HepG2 (cell line): ENCODE results near the gene PYCR2. TPM values are rescaled to one million over a fixed set of nuclear protein-coding genes. Genes with fewer than 3 reads are reported as not detected.
A peak's percentile ranks its signal among the peaks of the same experiment; 100 is the strongest.

Experiments
- CENPT ChIP-seq: sonication (generic); formaldehyde crosslinking; IDR thresholded peaks from 2 replicates; pipeline ENCODE4 v1.8.0; 2022; ENCODE audit warnings: low read depth, mild to moderate bottlenecking, moderate library complexity, missing genetic modification reagents
- FLYWCH1 ChIP-seq: sonication (generic); formaldehyde crosslinking; IDR thresholded peaks from 2 replicates; pipeline ENCODE4 v1.8.1; 2023; ENCODE audit warnings: mild to moderate bottlenecking, missing genetic modification reagents
- HMG20A ChIP-seq: IDR thresholded peaks from 2 replicates; pipeline ENCODE4 v1.6.1; 2016; ENCODE audit warnings: borderline replicate concordance
- IKZF4 ChIP-seq: sonication (generic); formaldehyde crosslinking; IDR thresholded peaks from 2 replicates; pipeline ENCODE4 v1.5.1; 2020; ENCODE audit warnings: borderline replicate concordance, mild to moderate bottlenecking, low read depth, missing genetic modification reagents; ENCODE audit errors: not compliant biosample characterization
- MED13 ChIP-seq: sonication (generic); formaldehyde crosslinking; IDR thresholded peaks from 2 replicates; pipeline ENCODE4 v1.5.0; 2020; ENCODE audit warnings: missing genetic modification reagents
- MIER2 ChIP-seq: IDR thresholded peaks from 2 replicates; pipeline ENCODE4 v1.6.1; 2016; ENCODE audit warnings: missing biosample characterization, missing genetic modification reagents
- NFE2 ChIP-seq: sonication (generic); formaldehyde crosslinking; IDR thresholded peaks from 2 replicates; pipeline ENCODE4 v1.4.0; 2020; ENCODE audit warnings: missing genetic modification reagents
- NPAS2 ChIP-seq: sonication (generic); formaldehyde crosslinking; IDR thresholded peaks from 2 replicates; pipeline ENCODE4 v1.8.0; 2022; ENCODE audit warnings: mild to moderate bottlenecking, missing genetic modification reagents, borderline replicate concordance
- PAWR ChIP-seq: sonication (generic); formaldehyde crosslinking; IDR thresholded peaks from 2 replicates; pipeline ENCODE4 v1.4.0; 2020; ENCODE audit warnings: missing genetic modification reagents, mild to moderate bottlenecking, borderline replicate concordance
- POLR2AphosphoS5 ChIP-seq: IDR thresholded peaks from 2 replicates; pipeline ENCODE4 v1.6.1; 2012; ENCODE audit warnings: low read depth, low read length
- RAD51 ChIP-seq: fragments of 450-650 bp; IDR thresholded peaks from 2 replicates; pipeline ENCODE4 v1.6.1; 2016; ENCODE audit warnings: borderline replicate concordance
- RELA ChIP-seq: sonication (generic); formaldehyde crosslinking; IDR thresholded peaks from 2 replicates; pipeline ENCODE4 v1.4.0; 2020; ENCODE audit warnings: missing genetic modification reagents
- SIN3A ChIP-seq: IDR thresholded peaks from 2 replicates; pipeline ENCODE4 v1.6.1; 2011; ENCODE audit warnings: low read depth, mild to moderate bottlenecking, control low read depth, low read length, borderline replicate concordance
- TP53 ChIP-seq: sonication (generic); formaldehyde crosslinking; conservative IDR thresholded peaks from 2 replicates; pipeline ENCODE4 v1.4.0; 2020; ENCODE audit warnings: missing genetic modification reagents
- ZFP36 ChIP-seq: fragments of 150-350 bp; IDR thresholded peaks from 2 replicates; pipeline ENCODE4 v1.6.1; 2018; ENCODE audit warnings: borderline replicate concordance, low read length, low read depth; ENCODE audit not compliant: partially characterized antibody
- ZNF138 ChIP-seq: sonication (generic); formaldehyde crosslinking; IDR thresholded peaks from 2 replicates; pipeline ENCODE4 v1.5.0; 2020; ENCODE audit warnings: mild to moderate bottlenecking, low read depth, missing genetic modification reagents
- ZNF776 ChIP-seq: sonication (generic); formaldehyde crosslinking; IDR thresholded peaks from 2 replicates; pipeline ENCODE4 v1.4.0; 2020; ENCODE audit warnings: mild to moderate bottlenecking, missing genetic modification reagents
- ZNF781 ChIP-seq: sonication (generic); formaldehyde crosslinking; IDR thresholded peaks from 2 replicates; pipeline ENCODE4 v1.5.1; 2020; ENCODE audit warnings: borderline replicate concordance, mild to moderate bottlenecking, missing genetic modification reagents; ENCODE audit errors: not compliant biosample characterization
- ZNF816 ChIP-seq: sonication (generic); formaldehyde crosslinking; IDR thresholded peaks from 2 replicates; pipeline ENCODE4 v1.8.0; 2022; ENCODE audit warnings: missing genetic modification reagents, mild to moderate bottlenecking, borderline replicate concordance
- polyA plus RNA-seq, 8 experiments: library from polyadenylated mRNA; depleted of rRNA in 3 of 8; stranded (reverse) in 7 of 8; unstranded in 1 of 8; fragments of >200 nt; fragmentation: Illumina TruSeq in 4 of 8; extraction: Trizol in 4 of 8; gene quantifications; 2 replicates each; pipeline versions ENCODE4 v1.2.1 to v1.2.3, GENCODE V29; 2011 to 2016; ENCODE audit warnings: low read depth in 4 of 8, missing spikeins in 1 of 8, mixed read lengths in 1 of 8; ENCODE audit not compliant: insufficient read depth in 1 of 8
- total RNA-seq, 5 experiments: library from RNA; depleted of rRNA; stranded (reverse); fragments of >200 nt; fragmentation: Illumina TruSeq; extraction: Trizol; gene quantifications; 2 replicates each; pipeline ENCODE4 v1.2.3, GENCODE V29; 2016; ENCODE audit warnings: low read depth in 1 of 5
- TF ChIP-seq, protein P1 (sequence below): sonication (generic); formaldehyde crosslinking; IDR thresholded peaks from 2 replicates; pipeline ENCODE4 v1.5.0; 2020; ENCODE audit warnings: mild to moderate bottlenecking, missing genetic modification reagents
- TF ChIP-seq, protein P2 (sequence below): sonication (generic); formaldehyde crosslinking; IDR thresholded peaks from 2 replicates; pipeline ENCODE4 v1.8.0; 2022; ENCODE audit warnings: missing genetic modification reagents, mild to moderate bottlenecking, moderate library complexity, borderline replicate concordance
- TF ChIP-seq, protein P3 (sequence below): sonication (generic); formaldehyde crosslinking; IDR thresholded peaks from 2 replicates; pipeline ENCODE4 v1.4.0; 2020; ENCODE audit warnings: missing genetic modification reagents, mild to moderate bottlenecking, borderline replicate concordance

Gene PYCR2
- total and polyA plus RNA-seq, 2 of the 13 experiments (the other 11 are each of a cell fraction or from before 2014, with no cell fraction given): 47.2 to 47.8 TPM

DNA sequence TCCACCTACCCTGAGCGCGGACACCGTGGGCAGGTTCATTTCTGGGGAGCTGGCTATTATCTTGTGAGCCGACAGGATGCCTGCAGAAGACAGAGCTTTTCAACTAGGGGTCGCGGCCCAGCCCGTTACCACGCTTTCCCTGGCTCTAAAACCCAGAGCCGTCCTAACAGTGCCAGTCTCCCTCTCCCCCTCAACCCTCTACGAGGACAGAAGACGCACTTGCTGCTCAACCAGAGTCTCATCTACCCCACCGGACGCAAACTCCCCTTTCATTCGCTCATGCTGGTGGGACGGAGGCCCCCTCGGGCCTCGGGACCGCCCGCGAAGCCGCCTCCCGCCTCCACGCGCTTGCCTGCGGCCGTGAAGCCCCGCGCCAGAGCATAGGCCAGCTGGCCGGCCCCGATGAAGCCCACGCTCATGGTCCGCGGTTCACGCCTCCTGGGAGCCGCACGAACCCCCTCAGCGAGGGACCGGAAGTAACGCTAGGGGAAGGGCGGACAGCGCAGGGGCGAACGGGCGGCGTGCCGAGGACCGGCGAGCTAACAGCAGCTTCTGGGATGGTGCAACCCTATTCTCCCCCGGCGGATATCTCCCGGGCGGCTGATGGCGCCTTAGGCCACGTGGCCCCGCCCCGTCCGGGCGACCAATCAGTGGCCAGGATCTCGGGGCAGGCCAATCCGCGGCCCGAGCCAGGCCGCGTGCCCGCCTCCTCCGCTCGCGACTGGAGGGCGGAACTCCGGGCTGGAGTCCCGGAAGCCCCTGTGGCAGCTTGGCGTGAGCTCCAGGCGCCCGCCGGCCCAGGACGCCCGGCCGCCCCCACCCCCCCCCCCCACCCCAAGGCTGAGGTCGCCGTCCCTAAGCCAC lies at the start of gene PYCR2 (continued):
- TF ChIP-seq MIER2 (CRISPR knock-in tag): no peak
- TF ChIP-seq POLR2AphosphoS5: peak; percentile 86
- TF ChIP-seq RELA (CRISPR knock-in tag): no peak
- peak; percentile 53; the same call in 1 of the 2 replicates for TF ChIP-seq RAD51
- TF ChIP-seq NFE2 (CRISPR knock-in tag): no peak
- peak; percentile 64; the same call in 1 of the 2 replicates for TF ChIP-seq ZNF816 (CRISPR knock-in tag)
- no peak for TF ChIP-seq MED13 (CRISPR knock-in tag)
- peak; percentile 36; the same call in 1 of the 2 replicates for TF ChIP-seq TP53
- 0 out of 2 replicates have a peak, but pooled peaks have one; percentile 2 for TF ChIP-seq CENPT (CRISPR knock-in tag)
- TF ChIP-seq IKZF4 (CRISPR knock-in tag): no peak
- TF ChIP-seq NPAS2 (CRISPR knock-in tag): no peak
- no peak for TF ChIP-seq ZNF781 (CRISPR knock-in tag)
- peak; percentile 80; the same call in 1 of the 2 replicates for TF ChIP-seq ZNF776 (CRISPR knock-in tag)
- TF ChIP-seq FLYWCH1 (CRISPR knock-in tag): no peak
- TF ChIP-seq, protein P1, sequence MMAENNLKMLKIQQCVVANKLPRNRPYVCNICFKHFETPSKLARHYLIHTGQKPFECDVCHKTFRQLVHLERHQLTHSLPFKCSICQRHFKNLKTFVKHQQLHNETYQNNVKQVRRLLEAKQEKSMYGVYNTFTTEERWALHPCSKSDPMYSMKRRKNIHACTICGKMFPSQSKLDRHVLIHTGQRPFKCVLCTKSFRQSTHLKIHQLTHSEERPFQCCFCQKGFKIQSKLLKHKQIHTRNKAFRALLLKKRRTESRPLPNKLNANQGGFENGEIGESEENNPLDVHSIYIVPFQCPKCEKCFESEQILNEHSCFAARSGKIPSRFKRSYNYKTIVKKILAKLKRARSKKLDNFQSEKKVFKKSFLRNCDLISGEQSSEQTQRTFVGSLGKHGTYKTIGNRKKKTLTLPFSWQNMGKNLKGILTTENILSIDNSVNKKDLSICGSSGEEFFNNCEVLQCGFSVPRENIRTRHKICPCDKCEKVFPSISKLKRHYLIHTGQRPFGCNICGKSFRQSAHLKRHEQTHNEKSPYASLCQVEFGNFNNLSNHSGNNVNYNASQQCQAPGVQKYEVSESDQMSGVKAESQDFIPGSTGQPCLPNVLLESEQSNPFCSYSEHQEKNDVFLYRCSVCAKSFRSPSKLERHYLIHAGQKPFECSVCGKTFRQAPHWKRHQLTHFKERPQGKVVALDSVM (CRISPR knock-in tag): no peak
- TF ChIP-seq, protein P2, sequence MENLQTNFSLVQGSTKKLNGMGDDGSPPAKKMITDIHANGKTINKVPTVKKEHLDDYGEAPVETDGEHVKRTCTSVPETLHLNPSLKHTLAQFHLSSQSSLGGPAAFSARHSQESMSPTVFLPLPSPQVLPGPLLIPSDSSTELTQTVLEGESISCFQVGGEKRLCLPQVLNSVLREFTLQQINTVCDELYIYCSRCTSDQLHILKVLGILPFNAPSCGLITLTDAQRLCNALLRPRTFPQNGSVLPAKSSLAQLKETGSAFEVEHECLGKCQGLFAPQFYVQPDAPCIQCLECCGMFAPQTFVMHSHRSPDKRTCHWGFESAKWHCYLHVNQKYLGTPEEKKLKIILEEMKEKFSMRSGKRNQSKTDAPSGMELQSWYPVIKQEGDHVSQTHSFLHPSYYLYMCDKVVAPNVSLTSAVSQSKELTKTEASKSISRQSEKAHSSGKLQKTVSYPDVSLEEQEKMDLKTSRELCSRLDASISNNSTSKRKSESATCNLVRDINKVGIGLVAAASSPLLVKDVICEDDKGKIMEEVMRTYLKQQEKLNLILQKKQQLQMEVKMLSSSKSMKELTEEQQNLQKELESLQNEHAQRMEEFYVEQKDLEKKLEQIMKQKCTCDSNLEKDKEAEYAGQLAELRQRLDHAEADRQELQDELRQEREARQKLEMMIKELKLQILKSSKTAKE (CRISPR knock-in tag): no peak
- no peak for TF ChIP-seq ZFP36
- 0 out of 2 replicates have a peak, but pooled peaks have one; percentile 63 for TF ChIP-seq SIN3A
- no peak for TF ChIP-seq PAWR (CRISPR knock-in tag)
- TF ChIP-seq, protein P3, sequence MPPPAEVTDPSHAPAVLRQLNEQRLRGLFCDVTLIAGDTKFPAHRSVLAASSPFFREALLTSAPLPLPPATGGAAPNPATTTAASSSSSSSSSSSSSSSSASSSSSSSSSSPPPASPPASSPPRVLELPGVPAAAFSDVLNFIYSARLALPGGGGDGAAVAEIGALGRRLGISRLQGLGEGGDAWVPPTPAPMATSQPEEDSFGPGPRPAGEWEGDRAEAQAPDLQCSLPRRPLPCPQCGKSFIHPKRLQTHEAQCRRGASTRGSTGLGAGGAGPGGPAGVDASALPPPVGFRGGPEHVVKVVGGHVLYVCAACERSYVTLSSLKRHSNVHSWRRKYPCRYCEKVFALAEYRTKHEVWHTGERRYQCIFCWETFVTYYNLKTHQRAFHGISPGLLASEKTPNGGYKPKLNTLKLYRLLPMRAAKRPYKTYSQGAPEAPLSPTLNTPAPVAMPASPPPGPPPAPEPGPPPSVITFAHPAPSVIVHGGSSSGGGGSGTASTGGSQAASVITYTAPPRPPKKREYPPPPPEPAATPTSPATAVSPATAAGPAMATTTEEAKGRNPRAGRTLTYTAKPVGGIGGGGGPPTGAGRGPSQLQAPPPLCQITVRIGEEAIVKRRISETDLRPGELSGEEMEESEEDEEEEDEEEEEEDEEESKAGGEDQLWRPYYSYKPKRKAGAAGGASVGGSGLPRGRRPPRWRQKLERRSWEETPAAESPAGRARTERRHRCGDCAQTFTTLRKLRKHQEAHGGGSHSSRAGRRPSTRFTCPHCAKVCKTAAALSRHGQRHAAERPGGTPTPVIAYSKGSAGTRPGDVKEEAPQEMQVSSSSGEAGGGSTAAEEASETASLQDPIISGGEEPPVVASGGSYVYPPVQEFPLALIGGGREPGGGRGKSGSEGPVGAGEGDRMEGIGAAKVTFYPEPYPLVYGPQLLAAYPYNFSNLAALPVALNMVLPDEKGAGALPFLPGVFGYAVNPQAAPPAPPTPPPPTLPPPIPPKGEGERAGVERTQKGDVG (CRISPR knock-in tag): 0 out of 2 replicates have a peak, but pooled peaks have one; percentile 47
- no peak for TF ChIP-seq HMG20A (CRISPR knock-in tag)
- TF ChIP-seq ZNF138: no peak
